Measurements from ENCODE around the gene ATP2B2. TPM values are rescaled to one million over a fixed set of nuclear protein-coding genes. Genes with fewer than 3 reads are reported as not detected.

ATP2B2 gene
- total RNA-seq, 1 experiment from 2014 or later = not detected

GRCh38 chr3:10517627-10518026 is 12.2 kb upstream of the ATP2B2 start:
- Histone ChIP-seq H3K9me2 (ENCODE audit: insufficient read depth) (no peaks in the 10 kb centered on the region), H4K20me1 (ENCODE audit: insufficient read depth) (no peaks in the 10 kb centered on the region), H3K27me3 (ENCODE audit: insufficient read depth, low read length) (peaks cover 14% of the 10 kb centered on the region; the same call in 1 of the 2 replicates), H3K27ac (ENCODE audit: low read depth, low read length) (no peak overlapping the region), H3K36me3 (ENCODE audit: control insufficient read depth in 1 of 2, insufficient read depth in 2 of 2, low read length in 2 of 2) (no peaks in the 10 kb centered on the region), H3K4me3 (replicated peaks in 1 of 2; ENCODE audit: low read depth in 1 of 2, low read length in 2 of 2) (no peak overlapping the region), H2AFZ (ENCODE audit: low read depth, low read length, poor library complexity, severe bottlenecking) (no peak overlapping the region), H3K9ac (ENCODE audit: low read length) (no peak overlapping the region), H3K4me2 (ENCODE audit: low read length) (no peak overlapping the region), H3K4me1 (ENCODE audit: control insufficient read depth in 1 of 2, insufficient read depth in 2 of 2, low read length in 2 of 2) (peaks cover 0 to 12% of the 10 kb centered on the region in 2 experiments; a peak in 2 of 4 replicates), H3K9me3 (ENCODE audit: control insufficient read depth in 1 of 2, insufficient read depth in 1 of 2, low read depth in 1 of 2, low read length in 2 of 2) (no peaks in the 10 kb centered on the region), H3K79me2 (ENCODE audit: insufficient read depth, low read length) (no peaks in the 10 kb centered on the region)
- ChIA-PET RAD21 (ENCODE audit: low non-redundant PET in 1 of 2, low total read pairs in 2 of 2, uncharacterized antibody in 2 of 2, unreplicated experiment in 2 of 2) (no interaction called here), CTCF (no interaction called here), POLR2A (no interaction called here)
- intact Hi-C loops (cut with micrococcal nuclease) = loop anchor here (10.0 kb wide), 1 partner anchor 187 kb away; no protein-coding TSS in a partner anchor
- TF ChIP-seq ATF3 (IDR thresholded peaks at IDR 0.05) (no peak), ZFX (IDR thresholded peaks at IDR 0.05) (no peak), SIN3A (IDR thresholded peaks at IDR 0.05; ENCODE audit: low read depth) (no peak), ELF1 (IDR thresholded peaks at IDR 0.05; ENCODE audit: borderline replicate concordance, low read depth) (no peak), ZBTB33 (IDR thresholded peaks at IDR 0.05; ENCODE audit: extremely low read depth, insufficient replicate concordance, low read length) (no peak), ZNF274 (IDR thresholded peaks at IDR 0.05; ENCODE audit: low read depth, low read length) (no peak), YY1 (IDR thresholded peaks at IDR 0.05; ENCODE audit: extremely low read depth, insufficient replicate concordance, low read depth, low read length) (no peak), REST (IDR thresholded peaks at IDR 0.05; ENCODE audit: low read depth) (no peak), SP1 (IDR thresholded peaks at IDR 0.05; ENCODE audit: low read depth) (no peak), SRF (IDR thresholded peaks at IDR 0.05; ENCODE audit: low read depth) (no peak), CTCF (IDR thresholded peaks at IDR 0.05 in 2 of 3, conservative IDR thresholded peaks at IDR 0.05 in 1 of 3; ENCODE audit: borderline replicate concordance in 1 of 3, insufficient read depth in 1 of 3, low read depth in 2 of 3, low read length in 2 of 3) (no peak), CBX3 (IDR thresholded peaks at IDR 0.05; ENCODE audit: low read depth) (no peak), CEBPB (IDR thresholded peaks at IDR 0.05; ENCODE audit: low read depth) (no peak)
- ATAC-seq = no peak
- no peak for DNase-seq (ENCODE audit: low read depth, low spot score)
- BruUV-seq (replicated peaks) = no TSS peak

Data from HCT116 (cell line).